HCT116 (cell line): ENCODE data around the gene TSHZ1.

Experiments used
- CBX3 ChIP-seq: IDR thresholded peaks from 2 replicates; pipeline ENCODE4 v1.6.1; 2012; ENCODE audit warnings: low read depth
- CEBPB ChIP-seq: IDR thresholded peaks from 2 replicates; pipeline ENCODE4 v1.6.1; 2012; ENCODE audit warnings: low read depth
- EZH2 ChIP-seq: fragments of 200-600 bp; sonication (generic); IDR thresholded peaks from 2 replicates; pipeline ENCODE4 v1.6.1; 2017; ENCODE audit warnings: antibody characterized with exemption, mixed run types
- POLR2A ChIP-seq: IDR thresholded peaks from 2 replicates; pipeline ENCODE4 v1.7.0; 2011; ENCODE audit warnings: borderline replicate concordance; ENCODE audit not compliant: insufficient read depth, insufficient read length; ENCODE audit errors: extremely low read depth
- POLR2AphosphoS5 ChIP-seq: IDR thresholded peaks from 2 replicates; pipeline ENCODE4 v1.6.1; 2011; ENCODE audit warnings: mild to moderate bottlenecking, low read depth, low read length, moderate library complexity
- RAD21 ChIP-seq: IDR thresholded peaks from 2 replicates; pipeline ENCODE4 v1.6.1; 2012; ENCODE audit warnings: low read depth, mild to moderate bottlenecking
- SRF ChIP-seq: IDR thresholded peaks from 2 replicates; pipeline ENCODE4 v1.6.1; 2012; ENCODE audit warnings: low read depth
- YY1 ChIP-seq: IDR thresholded peaks from 2 replicates; pipeline ENCODE4 v1.6.1; 2011; ENCODE audit warnings: low read length, low read depth, moderate library complexity, mild to moderate bottlenecking; ENCODE audit not compliant: insufficient replicate concordance; ENCODE audit errors: extremely low read depth
- ZNF274 ChIP-seq: fragments of 200-500 bp; sonication (Bioruptor generic); IDR thresholded peaks from 2 replicates; pipeline ENCODE4 v1.6.1; 2014; ENCODE audit warnings: mild to moderate bottlenecking, low read depth, low read length, inconsistent platforms
- TF ChIP-seq, protein P1 (sequence below), 3 experiments: fragments of 200-600 bp in 1 of 3; sonication (generic) in 1 of 3; IDR thresholded peaks in 2 of 3; conservative IDR thresholded peaks in 1 of 3; 2 replicates each; pipeline ENCODE4 v1.5.1; 2012 to 2017; ENCODE audit warnings: low read depth in 2 of 3, low read length in 2 of 3, antibody characterized with exemption in 1 of 3, borderline replicate concordance in 1 of 3, control low read depth in 1 of 3, mild to moderate bottlenecking in 1 of 3, mixed read lengths in 1 of 3, mixed run types in 1 of 3, moderate library complexity in 1 of 3; ENCODE audit not compliant: insufficient read depth in 1 of 3
- TF ChIP-seq, protein P2 (sequence below): IDR thresholded peaks from 2 replicates; pipeline ENCODE4 v1.6.1; 2012
- TF ChIP-seq, protein P3 (sequence below): IDR thresholded peaks from 2 replicates; pipeline ENCODE4 v1.6.1; 2012

DNA sequence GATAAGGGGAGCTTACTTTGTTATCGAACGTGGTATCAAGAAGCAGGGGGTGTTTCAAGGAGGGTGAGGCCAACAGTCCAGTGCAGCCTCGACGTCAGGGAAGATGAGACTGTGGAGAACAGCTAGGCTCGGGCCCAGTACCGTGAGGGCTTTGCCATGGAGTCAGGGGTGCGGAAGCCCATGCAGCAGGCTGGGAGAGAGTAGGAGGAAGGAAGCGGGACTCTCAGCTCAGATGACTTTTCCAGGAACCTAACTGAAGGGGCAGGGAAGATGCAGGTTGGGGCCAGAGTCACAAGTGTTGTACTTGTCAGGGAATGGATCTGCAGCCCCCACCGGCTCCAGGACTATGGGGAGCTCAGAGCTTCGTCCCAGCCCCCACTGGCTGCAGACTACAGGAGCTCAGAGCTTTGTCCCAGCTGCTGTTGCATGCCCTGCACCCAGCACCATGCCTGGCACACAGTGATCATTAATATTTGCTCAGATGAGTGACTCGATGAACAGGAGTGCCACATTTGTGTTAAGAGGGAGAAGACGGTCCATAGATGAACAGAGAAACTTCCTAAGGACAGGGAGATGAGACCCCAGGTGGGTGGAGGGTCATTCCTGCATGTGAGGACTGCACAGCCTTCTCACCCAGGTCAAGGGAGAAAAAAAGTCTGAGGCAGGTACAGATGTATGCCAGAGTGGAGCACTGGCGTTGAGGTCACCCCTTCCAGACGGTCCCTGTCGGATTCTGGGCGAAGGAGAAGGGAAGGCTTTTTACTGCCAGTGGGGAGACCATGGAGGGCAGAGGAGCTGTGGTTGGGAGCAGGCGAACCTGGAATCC, 38.1 kb upstream of the TSHZ1 start:
- no peak for TF ChIP-seq EZH2
- no peak for TF ChIP-seq POLR2A
- TF ChIP-seq YY1: no peak
- TF ChIP-seq, protein P1, sequence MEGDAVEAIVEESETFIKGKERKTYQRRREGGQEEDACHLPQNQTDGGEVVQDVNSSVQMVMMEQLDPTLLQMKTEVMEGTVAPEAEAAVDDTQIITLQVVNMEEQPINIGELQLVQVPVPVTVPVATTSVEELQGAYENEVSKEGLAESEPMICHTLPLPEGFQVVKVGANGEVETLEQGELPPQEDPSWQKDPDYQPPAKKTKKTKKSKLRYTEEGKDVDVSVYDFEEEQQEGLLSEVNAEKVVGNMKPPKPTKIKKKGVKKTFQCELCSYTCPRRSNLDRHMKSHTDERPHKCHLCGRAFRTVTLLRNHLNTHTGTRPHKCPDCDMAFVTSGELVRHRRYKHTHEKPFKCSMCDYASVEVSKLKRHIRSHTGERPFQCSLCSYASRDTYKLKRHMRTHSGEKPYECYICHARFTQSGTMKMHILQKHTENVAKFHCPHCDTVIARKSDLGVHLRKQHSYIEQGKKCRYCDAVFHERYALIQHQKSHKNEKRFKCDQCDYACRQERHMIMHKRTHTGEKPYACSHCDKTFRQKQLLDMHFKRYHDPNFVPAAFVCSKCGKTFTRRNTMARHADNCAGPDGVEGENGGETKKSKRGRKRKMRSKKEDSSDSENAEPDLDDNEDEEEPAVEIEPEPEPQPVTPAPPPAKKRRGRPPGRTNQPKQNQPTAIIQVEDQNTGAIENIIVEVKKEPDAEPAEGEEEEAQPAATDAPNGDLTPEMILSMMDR (IDR thresholded peaks at IDR 0.05 in 2 of 3, conservative IDR thresholded peaks at IDR 0.05 in 1 of 3; ENCODE audit: borderline replicate concordance in 1 of 3, insufficient read depth in 1 of 3, low read depth in 2 of 3, low read length in 2 of 3): no peak
- no peak for TF ChIP-seq CEBPB
- no peak for TF ChIP-seq SRF
- TF ChIP-seq, protein P2, sequence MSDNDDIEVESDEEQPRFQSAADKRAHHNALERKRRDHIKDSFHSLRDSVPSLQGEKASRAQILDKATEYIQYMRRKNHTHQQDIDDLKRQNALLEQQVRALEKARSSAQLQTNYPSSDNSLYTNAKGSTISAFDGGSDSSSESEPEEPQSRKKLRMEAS: no peak
- TF ChIP-seq, protein P3, sequence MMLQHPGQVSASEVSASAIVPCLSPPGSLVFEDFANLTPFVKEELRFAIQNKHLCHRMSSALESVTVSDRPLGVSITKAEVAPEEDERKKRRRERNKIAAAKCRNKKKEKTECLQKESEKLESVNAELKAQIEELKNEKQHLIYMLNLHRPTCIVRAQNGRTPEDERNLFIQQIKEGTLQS: no peak
- TF ChIP-seq CBX3: no peak
- no peak for TF ChIP-seq ZNF274
- no peak for TF ChIP-seq POLR2AphosphoS5
- TF ChIP-seq RAD21: no peak
